HepG2 (cell line): ENCODE data around the gene PFDN1. TPM values are rescaled to one million over a fixed set of nuclear protein-coding genes. Genes with fewer than 3 reads are reported as not detected.

Experiments used
- ATAC-seq: fragments of 200-7000 bp; cut with Tn5 transposase; 3 replicates; pipeline ENCODE4 v1.9.1; 2020; ENCODE audit warnings: mild to moderate bottlenecking, moderate library complexity
- BruUV-seq: library from RNA; stranded (reverse); fragments of 400-500 nt; replicated peaks from 2 replicates; lab custom pipeline; 2021; lab: Mats Ljungman, UMichigan
- CTCF ChIA-PET: fragments of 300-600 bp; formaldehyde crosslinking; extraction: SDS; loops from one replicate; lab custom pipeline; 2021; ENCODE audit warnings: low total read pairs, inconsistent platforms, low intra/inter-chr PET ratio; lab: Yijun Ruan, JAX
- POLR2A ChIA-PET: fragments of 350-600 bp; sonication (Branson Sonifier 250); formaldehyde crosslinking; loops from one replicate; lab custom pipeline; 2020; ENCODE audit warnings: antibody characterized with exemption, inconsistent platforms; lab: Yijun Ruan, JAX
- DNase-seq: peaks from one replicate; pipeline ENCODE4 v3.0.0-alpha.2; 2015; ENCODE audit warnings: low spot score
- FAIRE-seq: peaks from 3 replicates; lab custom pipeline; 2011; peaks lifted over from hg19 to GRCh38; lab: Jason Lieb, UNC
- H2AFZ ChIP-seq: one replicate; pipeline ENCODE4 v1.6.1; 2011; ENCODE audit warnings: low read length, inconsistent platforms
- H3K27ac ChIP-seq: fragments of 300-600 bp; 3 replicates; pipeline ENCODE4 v1.8.0; 2011; ENCODE audit warnings: mixed run types, mild to moderate bottlenecking, mixed read lengths, low read length, inconsistent platforms; ENCODE audit not compliant: insufficient read depth; ENCODE audit errors: extremely low read length
- H3K27me3 ChIP-seq, 2 experiments: fragments of 200-600 bp in 1 of 2; 2 replicates in 1 of 2; 3 replicates in 1 of 2; pipeline versions ENCODE4 v1.6.0 to v1.8.0; 2011; ENCODE audit warnings: low read length in 2 of 2, mild to moderate bottlenecking in 2 of 2, moderate library complexity in 2 of 2, inconsistent platforms in 1 of 2; ENCODE audit not compliant: insufficient read depth in 2 of 2, control insufficient read depth in 1 of 2
- H3K36me3 ChIP-seq, 2 experiments: fragments of 200-600 bp in 1 of 2; replicated peaks in 1 of 2; 2 replicates in 1 of 2; 3 replicates in 1 of 2; pipeline versions ENCODE4 v1.5.1 to v1.8.0; 2011; ENCODE audit warnings: low read length in 2 of 2, inconsistent platforms in 1 of 2; ENCODE audit not compliant: insufficient read depth in 2 of 2, control insufficient read depth in 1 of 2
- H3K4me1 ChIP-seq: 2 replicates; pipeline ENCODE4 v1.5.1; 2012; ENCODE audit warnings: low read length, inconsistent platforms; ENCODE audit not compliant: insufficient read depth
- H3K4me2 ChIP-seq: 2 replicates; pipeline ENCODE4 v1.6.0; 2011; ENCODE audit warnings: low read depth, low read length, inconsistent platforms
- H3K4me3 ChIP-seq, 3 experiments: fragments of 200-600 bp in 1 of 3; sonication (generic), shearing (Covaris generic) in 1 of 3; replicated peaks in 1 of 3; 2 replicates each; pipeline ENCODE4 v1.5.1; 2011 to 2016; ENCODE audit warnings: low read length in 3 of 3, inconsistent platforms in 2 of 3, low read depth in 2 of 3, mild to moderate bottlenecking in 2 of 3, control low read depth in 1 of 3, mixed read lengths in 1 of 3; ENCODE audit not compliant: insufficient read depth in 1 of 3
- H3K79me2 ChIP-seq: one replicate; pipeline ENCODE4 v1.6.1; 2011; ENCODE audit warnings: low read length, inconsistent platforms; ENCODE audit not compliant: insufficient read depth
- H3K9ac ChIP-seq: 2 replicates; pipeline ENCODE4 v1.6.0; 2011; ENCODE audit warnings: mild to moderate bottlenecking, low read depth, low read length, inconsistent platforms; ENCODE audit not compliant: insufficient read depth
- H3K9me3 ChIP-seq: 2 replicates; pipeline ENCODE4 v1.5.1; 2012; ENCODE audit warnings: mild to moderate bottlenecking, low read length
- H4K20me1 ChIP-seq: 2 replicates; pipeline ENCODE4 v1.6.0; 2011; ENCODE audit warnings: inconsistent platforms, mild to moderate bottlenecking, low read length, moderate library complexity; ENCODE audit not compliant: insufficient read depth
- GATAD2A ChIP-seq: IDR thresholded peaks from 2 replicates; pipeline ENCODE4 v1.6.1; 2016
- NR2F6 ChIP-seq, 2 experiments: IDR thresholded peaks; 2 replicates each; pipeline ENCODE4 v1.6.1; 2016; ENCODE audit warnings: antibody characterized with exemption in 1 of 2, mild to moderate bottlenecking in 1 of 2
- TARDBP ChIP-seq: sonication (generic); formaldehyde crosslinking; IDR thresholded peaks from 2 replicates; pipeline ENCODE4 v1.8.0; 2022; ENCODE audit warnings: mild to moderate bottlenecking, missing genetic modification reagents
- WGBS: methylation state at CpG from one replicate; pipeline ENCODE4 v1.1.6; 2017; ENCODE audit warnings: low lambda C conversion rate; 5-methylcytosine and 5-hydroxymethylcytosine counted together
- in situ Hi-C: cut with HindIII; loops from 2 replicates; pipeline ENCODE4 v1.10.0; 2017; ENCODE audit warnings: low pct_unique_long_range_greater_than_20kb; ENCODE audit not compliant: extremely low pct_ligation_motif_present
- intact Hi-C: fragments of 100-400 bp; cut with micrococcal nuclease; formaldehyde crosslinking; loops from one replicate; pipeline ENCODE4 v1.10.0; 2022; ENCODE audit not compliant: unreplicated experiment
- polyA plus RNA-seq, 8 experiments: library from polyadenylated mRNA; depleted of rRNA in 3 of 8; stranded (reverse) in 7 of 8; unstranded in 1 of 8; fragments of >200 nt; fragmentation: Illumina TruSeq in 4 of 8; extraction: Trizol in 4 of 8; gene quantifications; 2 replicates each; pipeline versions ENCODE4 v1.2.1 to v1.2.3, GENCODE V29; 2011 to 2016; ENCODE audit warnings: low read depth in 4 of 8, missing spikeins in 1 of 8, mixed read lengths in 1 of 8; ENCODE audit not compliant: insufficient read depth in 1 of 8
- total RNA-seq, 5 experiments: library from RNA; depleted of rRNA; stranded (reverse); fragments of >200 nt; fragmentation: Illumina TruSeq; extraction: Trizol; gene quantifications; 2 replicates each; pipeline ENCODE4 v1.2.3, GENCODE V29; 2016; ENCODE audit warnings: low read depth in 1 of 5
- TF ChIP-seq, protein P1 (sequence below): IDR thresholded peaks from 2 replicates; pipeline ENCODE4 v1.4.0; 2020; ENCODE audit warnings: mild to moderate bottlenecking, missing genetic modification reagents
- TF ChIP-seq, protein P2 (sequence below): IDR thresholded peaks from 2 replicates; pipeline ENCODE4 v1.6.1; 2018; ENCODE audit warnings: missing genetic modification reagents
- TF ChIP-seq, protein P3 (sequence below): sonication (generic); formaldehyde crosslinking; IDR thresholded peaks from 2 replicates; pipeline ENCODE4 v1.8.1; 2022; ENCODE audit warnings: mild to moderate bottlenecking, missing genetic modification reagents
- TF ChIP-seq, protein P4 (sequence below): IDR thresholded peaks from 2 replicates; pipeline ENCODE4 v1.6.1; 2016; ENCODE audit warnings: mild to moderate bottlenecking
- TF ChIP-seq, protein P5 (sequence below): sonication (generic); formaldehyde crosslinking; IDR thresholded peaks from 2 replicates; pipeline ENCODE4 v1.5.1; 2020; ENCODE audit warnings: mild to moderate bottlenecking, moderate library complexity, missing genetic modification reagents
- TF ChIP-seq, protein P6 (sequence below): sonication (generic); IDR thresholded peaks from 2 replicates; pipeline ENCODE4 v1.6.1; 2016; ENCODE audit warnings: low read depth, borderline replicate concordance
- TF ChIP-seq, protein P7 (sequence below): sonication (generic); formaldehyde crosslinking; IDR thresholded peaks from 2 replicates; pipeline ENCODE4 v1.4.0; 2020; ENCODE audit warnings: missing genetic modification reagents

Gene PFDN1
- total and polyA plus RNA-seq, 2 of the 13 experiments (the other 11 are each of a cell fraction or from before 2014, with no cell fraction given): 67.2 to 70.8 TPM

DNA sequence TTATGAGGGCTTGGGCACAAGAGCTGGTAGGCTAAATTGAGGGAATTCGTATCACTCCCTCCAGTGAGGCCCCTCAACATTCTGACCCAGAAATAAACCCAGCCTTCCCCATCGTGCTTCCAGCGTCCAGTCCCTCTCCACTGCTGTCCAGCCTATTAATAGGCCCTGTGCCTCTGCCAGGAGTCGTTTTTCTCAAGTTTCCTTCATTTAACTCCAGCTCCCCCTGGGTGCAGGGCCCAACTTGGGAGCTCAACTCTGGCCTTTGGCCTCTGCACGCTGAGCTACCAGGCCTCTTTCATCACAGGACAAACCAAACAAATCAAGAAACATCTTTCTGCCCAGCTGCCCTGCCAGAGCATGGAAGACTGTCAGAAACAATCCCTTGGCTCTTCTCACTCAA is 33.5 kb upstream of the PFDN1 start:
- H2AFZ ChIP-seq: no peak overlapping the region
- H3K79me2 ChIP-seq: no peaks in the 10 kb centered on the region
- ChIA-PET POLR2A (interaction anchor here (0.6 to 3.3 kb wide), 5 partner anchors 10 to 223 kb away, joined by 3 to 12 read pairs (median 5); partner anchors contain the start of genes HBEGF and PFDN1), CTCF (no interaction called here)
- peak; percentile 63 for DNase-seq
- ATAC-seq: peak; percentile 93
- 0 out of 2 replicates have a peak overlapping the region, but pooled peaks have one; percentile 20 for H3K4me2 ChIP-seq
- BruUV-seq: no TSS peak
- in situ Hi-C loops (no loop called here), intact Hi-C loops (no loop called here)
- 26% methylated on average over 5 of the region's 5 CpGs for WGBS
- peak; percentile 83 for FAIRE-seq
- peaks cover 28% of the 10 kb centered on the region for H3K4me1 ChIP-seq
- H3K9me3 ChIP-seq: no peaks in the 10 kb centered on the region
- no peak overlapping the region; the same call in 1 of the 2 replicates for H3K9ac ChIP-seq
- no peak overlapping the region for H3K4me3 ChIP-seq
- H3K36me3 ChIP-seq: peaks cover 0 to 5% of the 10 kb centered on the region in 2 experiments; a peak in 4 of 5 replicates
- no peaks in the 10 kb centered on the region for H4K20me1 ChIP-seq
- H3K27me3 ChIP-seq: no peaks in the 10 kb centered on the region
- peak overlapping the region; percentile 1 for H3K27ac ChIP-seq
- TF ChIP-seq TARDBP (0 out of 2 replicates have a peak, but pooled peaks have one; percentile 32), NR2F6 (IDR thresholded peaks at IDR 0.05) (peak; percentile 70), NR2F6 (CRISPR knock-in tag; IDR thresholded peaks at IDR 0.05) (peak; percentile 62), GATAD2A (CRISPR knock-in tag) (0 out of 2 replicates have a peak, but pooled peaks have one; percentile 33)
- TF ChIP-seq, protein P1, sequence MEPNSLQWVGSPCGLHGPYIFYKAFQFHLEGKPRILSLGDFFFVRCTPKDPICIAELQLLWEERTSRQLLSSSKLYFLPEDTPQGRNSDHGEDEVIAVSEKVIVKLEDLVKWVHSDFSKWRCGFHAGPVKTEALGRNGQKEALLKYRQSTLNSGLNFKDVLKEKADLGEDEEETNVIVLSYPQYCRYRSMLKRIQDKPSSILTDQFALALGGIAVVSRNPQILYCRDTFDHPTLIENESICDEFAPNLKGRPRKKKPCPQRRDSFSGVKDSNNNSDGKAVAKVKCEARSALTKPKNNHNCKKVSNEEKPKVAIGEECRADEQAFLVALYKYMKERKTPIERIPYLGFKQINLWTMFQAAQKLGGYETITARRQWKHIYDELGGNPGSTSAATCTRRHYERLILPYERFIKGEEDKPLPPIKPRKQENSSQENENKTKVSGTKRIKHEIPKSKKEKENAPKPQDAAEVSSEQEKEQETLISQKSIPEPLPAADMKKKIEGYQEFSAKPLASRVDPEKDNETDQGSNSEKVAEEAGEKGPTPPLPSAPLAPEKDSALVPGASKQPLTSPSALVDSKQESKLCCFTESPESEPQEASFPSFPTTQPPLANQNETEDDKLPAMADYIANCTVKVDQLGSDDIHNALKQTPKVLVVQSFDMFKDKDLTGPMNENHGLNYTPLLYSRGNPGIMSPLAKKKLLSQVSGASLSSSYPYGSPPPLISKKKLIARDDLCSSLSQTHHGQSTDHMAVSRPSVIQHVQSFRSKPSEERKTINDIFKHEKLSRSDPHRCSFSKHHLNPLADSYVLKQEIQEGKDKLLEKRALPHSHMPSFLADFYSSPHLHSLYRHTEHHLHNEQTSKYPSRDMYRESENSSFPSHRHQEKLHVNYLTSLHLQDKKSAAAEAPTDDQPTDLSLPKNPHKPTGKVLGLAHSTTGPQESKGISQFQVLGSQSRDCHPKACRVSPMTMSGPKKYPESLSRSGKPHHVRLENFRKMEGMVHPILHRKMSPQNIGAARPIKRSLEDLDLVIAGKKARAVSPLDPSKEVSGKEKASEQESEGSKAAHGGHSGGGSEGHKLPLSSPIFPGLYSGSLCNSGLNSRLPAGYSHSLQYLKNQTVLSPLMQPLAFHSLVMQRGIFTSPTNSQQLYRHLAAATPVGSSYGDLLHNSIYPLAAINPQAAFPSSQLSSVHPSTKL: peak; percentile 25; the same call in 1 of the 2 replicates
- TF ChIP-seq, protein P2, sequence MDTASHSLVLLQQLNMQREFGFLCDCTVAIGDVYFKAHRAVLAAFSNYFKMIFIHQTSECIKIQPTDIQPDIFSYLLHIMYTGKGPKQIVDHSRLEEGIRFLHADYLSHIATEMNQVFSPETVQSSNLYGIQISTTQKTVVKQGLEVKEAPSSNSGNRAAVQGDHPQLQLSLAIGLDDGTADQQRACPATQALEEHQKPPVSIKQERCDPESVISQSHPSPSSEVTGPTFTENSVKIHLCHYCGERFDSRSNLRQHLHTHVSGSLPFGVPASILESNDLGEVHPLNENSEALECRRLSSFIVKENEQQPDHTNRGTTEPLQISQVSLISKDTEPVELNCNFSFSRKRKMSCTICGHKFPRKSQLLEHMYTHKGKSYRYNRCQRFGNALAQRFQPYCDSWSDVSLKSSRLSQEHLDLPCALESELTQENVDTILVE (CRISPR knock-in tag): no peak
- TF ChIP-seq, protein P3, sequence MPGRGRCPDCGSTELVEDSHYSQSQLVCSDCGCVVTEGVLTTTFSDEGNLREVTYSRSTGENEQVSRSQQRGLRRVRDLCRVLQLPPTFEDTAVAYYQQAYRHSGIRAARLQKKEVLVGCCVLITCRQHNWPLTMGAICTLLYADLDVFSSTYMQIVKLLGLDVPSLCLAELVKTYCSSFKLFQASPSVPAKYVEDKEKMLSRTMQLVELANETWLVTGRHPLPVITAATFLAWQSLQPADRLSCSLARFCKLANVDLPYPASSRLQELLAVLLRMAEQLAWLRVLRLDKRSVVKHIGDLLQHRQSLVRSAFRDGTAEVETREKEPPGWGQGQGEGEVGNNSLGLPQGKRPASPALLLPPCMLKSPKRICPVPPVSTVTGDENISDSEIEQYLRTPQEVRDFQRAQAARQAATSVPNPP (CRISPR knock-in tag): no peak
- TF ChIP-seq, protein P4, sequence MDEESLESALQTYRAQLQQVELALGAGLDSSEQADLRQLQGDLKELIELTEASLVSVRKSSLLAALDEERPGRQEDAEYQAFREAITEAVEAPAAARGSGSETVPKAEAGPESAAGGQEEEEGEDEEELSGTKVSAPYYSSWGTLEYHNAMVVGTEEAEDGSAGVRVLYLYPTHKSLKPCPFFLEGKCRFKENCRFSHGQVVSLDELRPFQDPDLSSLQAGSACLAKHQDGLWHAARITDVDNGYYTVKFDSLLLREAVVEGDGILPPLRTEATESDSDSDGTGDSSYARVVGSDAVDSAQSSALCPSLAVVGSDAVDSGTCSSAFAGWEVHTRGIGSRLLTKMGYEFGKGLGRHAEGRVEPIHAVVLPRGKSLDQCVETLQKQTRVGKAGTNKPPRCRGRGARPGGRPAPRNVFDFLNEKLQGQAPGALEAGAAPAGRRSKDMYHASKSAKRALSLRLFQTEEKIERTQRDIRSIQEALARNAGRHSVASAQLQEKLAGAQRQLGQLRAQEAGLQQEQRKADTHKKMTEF (CRISPR knock-in tag): no peak
- TF ChIP-seq, protein P5, sequence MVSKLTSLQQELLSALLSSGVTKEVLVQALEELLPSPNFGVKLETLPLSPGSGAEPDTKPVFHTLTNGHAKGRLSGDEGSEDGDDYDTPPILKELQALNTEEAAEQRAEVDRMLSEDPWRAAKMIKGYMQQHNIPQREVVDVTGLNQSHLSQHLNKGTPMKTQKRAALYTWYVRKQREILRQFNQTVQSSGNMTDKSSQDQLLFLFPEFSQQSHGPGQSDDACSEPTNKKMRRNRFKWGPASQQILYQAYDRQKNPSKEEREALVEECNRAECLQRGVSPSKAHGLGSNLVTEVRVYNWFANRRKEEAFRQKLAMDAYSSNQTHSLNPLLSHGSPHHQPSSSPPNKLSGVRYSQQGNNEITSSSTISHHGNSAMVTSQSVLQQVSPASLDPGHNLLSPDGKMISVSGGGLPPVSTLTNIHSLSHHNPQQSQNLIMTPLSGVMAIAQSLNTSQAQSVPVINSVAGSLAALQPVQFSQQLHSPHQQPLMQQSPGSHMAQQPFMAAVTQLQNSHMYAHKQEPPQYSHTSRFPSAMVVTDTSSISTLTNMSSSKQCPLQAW (CRISPR knock-in tag): 0 out of 2 replicates have a peak, but pooled peaks have one; percentile 29
- TF ChIP-seq, protein P6, sequence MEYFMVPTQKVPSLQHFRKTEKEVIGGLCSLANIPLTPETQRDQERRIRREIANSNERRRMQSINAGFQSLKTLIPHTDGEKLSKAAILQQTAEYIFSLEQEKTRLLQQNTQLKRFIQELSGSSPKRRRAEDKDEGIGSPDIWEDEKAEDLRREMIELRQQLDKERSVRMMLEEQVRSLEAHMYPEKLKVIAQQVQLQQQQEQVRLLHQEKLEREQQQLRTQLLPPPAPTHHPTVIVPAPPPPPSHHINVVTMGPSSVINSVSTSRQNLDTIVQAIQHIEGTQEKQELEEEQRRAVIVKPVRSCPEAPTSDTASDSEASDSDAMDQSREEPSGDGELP: peak; percentile 28; the same call in 1 of the 2 replicates
- TF ChIP-seq, protein P7, sequence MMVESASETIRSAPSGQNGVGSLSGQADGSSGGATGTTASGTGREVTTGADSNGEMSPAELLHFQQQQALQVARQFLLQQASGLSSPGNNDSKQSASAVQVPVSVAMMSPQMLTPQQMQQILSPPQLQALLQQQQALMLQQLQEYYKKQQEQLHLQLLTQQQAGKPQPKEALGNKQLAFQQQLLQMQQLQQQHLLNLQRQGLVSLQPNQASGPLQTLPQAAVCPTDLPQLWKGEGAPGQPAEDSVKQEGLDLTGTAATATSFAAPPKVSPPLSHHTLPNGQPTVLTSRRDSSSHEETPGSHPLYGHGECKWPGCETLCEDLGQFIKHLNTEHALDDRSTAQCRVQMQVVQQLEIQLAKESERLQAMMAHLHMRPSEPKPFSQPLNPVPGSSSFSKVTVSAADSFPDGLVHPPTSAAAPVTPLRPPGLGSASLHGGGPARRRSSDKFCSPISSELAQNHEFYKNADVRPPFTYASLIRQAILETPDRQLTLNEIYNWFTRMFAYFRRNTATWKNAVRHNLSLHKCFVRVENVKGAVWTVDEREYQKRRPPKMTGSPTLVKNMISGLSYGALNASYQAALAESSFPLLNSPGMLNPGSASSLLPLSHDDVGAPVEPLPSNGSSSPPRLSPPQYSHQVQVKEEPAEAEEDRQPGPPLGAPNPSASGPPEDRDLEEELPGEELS (CRISPR knock-in tag): peak; percentile 38; the same call in 1 of the 2 replicates
